ENCODE data around the gene P4HA1.

- TF ChIP-seq GATA2 (IDR thresholded peaks at IDR 0.05; ENCODE audit: low read depth, low read length) (no peak), GATA3 (IDR thresholded peaks at IDR 0.05; ENCODE audit: low read depth, low read length) (no peak)
These were observed 23.3 kb upstream of the P4HA1 start for GRCh38 chr10:73119952-73120351.
